HepG2 (cell line): Measurements from ENCODE around the gene RCOR1. TPM values are rescaled to one million over a fixed set of nuclear protein-coding genes. Genes with fewer than 3 reads are reported as not detected.

Experiments used
- HNRNPL ChIP-seq: fragments of 200-400 bp; formaldehyde crosslinking; IDR thresholded peaks from 2 replicates; pipeline ENCODE4 v1.6.1; 2017; ENCODE audit warnings: mild to moderate bottlenecking, low read depth, low read length
- MXD4 ChIP-seq: IDR thresholded peaks from 2 replicates; pipeline ENCODE4 v1.6.1; 2016; ENCODE audit warnings: mild to moderate bottlenecking, missing biosample characterization, missing genetic modification reagents
- ZNF343 ChIP-seq: sonication (generic); formaldehyde crosslinking; IDR thresholded peaks from 2 replicates; pipeline ENCODE4 v1.4.0; 2020; ENCODE audit warnings: mild to moderate bottlenecking, missing genetic modification reagents
- ZNF563 ChIP-seq: sonication (generic); formaldehyde crosslinking; IDR thresholded peaks from 2 replicates; pipeline ENCODE4 v1.8.0; 2022; ENCODE audit warnings: mild to moderate bottlenecking, moderate library complexity, missing genetic modification reagents
- polyA plus RNA-seq, 8 experiments: library from polyadenylated mRNA; depleted of rRNA in 3 of 8; stranded (reverse) in 7 of 8; unstranded in 1 of 8; fragments of >200 nt; fragmentation: Illumina TruSeq in 4 of 8; extraction: Trizol in 4 of 8; gene quantifications; 2 replicates each; pipeline versions ENCODE4 v1.2.1 to v1.2.3, GENCODE V29; 2011 to 2016; ENCODE audit warnings: low read depth in 4 of 8, missing spikeins in 1 of 8, mixed read lengths in 1 of 8; ENCODE audit not compliant: insufficient read depth in 1 of 8
- total RNA-seq, 5 experiments: library from RNA; depleted of rRNA; stranded (reverse); fragments of >200 nt; fragmentation: Illumina TruSeq; extraction: Trizol; gene quantifications; 2 replicates each; pipeline ENCODE4 v1.2.3, GENCODE V29; 2016; ENCODE audit warnings: low read depth in 1 of 5
- TF ChIP-seq, protein P1 (sequence below): IDR thresholded peaks from 2 replicates; pipeline ENCODE4 v1.6.1; 2016; ENCODE audit warnings: missing compliant biosample characterization, missing genetic modification reagents, borderline replicate concordance
- TF ChIP-seq, protein P2 (sequence below): sonication (generic); formaldehyde crosslinking; IDR thresholded peaks from 2 replicates; pipeline ENCODE4 v1.5.0; 2020; ENCODE audit warnings: missing genetic modification reagents
- TF ChIP-seq, protein P3 (sequence below): sonication (generic); formaldehyde crosslinking; IDR thresholded peaks from 2 replicates; pipeline ENCODE4 v1.5.0; 2020; ENCODE audit warnings: mild to moderate bottlenecking, missing genetic modification reagents, borderline replicate concordance
- TF ChIP-seq, protein P4 (sequence below): sonication (generic); formaldehyde crosslinking; IDR thresholded peaks from one replicate; pipeline ENCODE4 v1.5.1; 2020; ENCODE audit warnings: mild to moderate bottlenecking, missing genetic modification reagents; ENCODE audit errors: not compliant biosample characterization

Gene RCOR1
- total and polyA plus RNA-seq, 2 of the 13 experiments (the other 11 are each of a cell fraction or from before 2014, with no cell fraction given), result 10.2 to 11.1 TPM

DNA sequence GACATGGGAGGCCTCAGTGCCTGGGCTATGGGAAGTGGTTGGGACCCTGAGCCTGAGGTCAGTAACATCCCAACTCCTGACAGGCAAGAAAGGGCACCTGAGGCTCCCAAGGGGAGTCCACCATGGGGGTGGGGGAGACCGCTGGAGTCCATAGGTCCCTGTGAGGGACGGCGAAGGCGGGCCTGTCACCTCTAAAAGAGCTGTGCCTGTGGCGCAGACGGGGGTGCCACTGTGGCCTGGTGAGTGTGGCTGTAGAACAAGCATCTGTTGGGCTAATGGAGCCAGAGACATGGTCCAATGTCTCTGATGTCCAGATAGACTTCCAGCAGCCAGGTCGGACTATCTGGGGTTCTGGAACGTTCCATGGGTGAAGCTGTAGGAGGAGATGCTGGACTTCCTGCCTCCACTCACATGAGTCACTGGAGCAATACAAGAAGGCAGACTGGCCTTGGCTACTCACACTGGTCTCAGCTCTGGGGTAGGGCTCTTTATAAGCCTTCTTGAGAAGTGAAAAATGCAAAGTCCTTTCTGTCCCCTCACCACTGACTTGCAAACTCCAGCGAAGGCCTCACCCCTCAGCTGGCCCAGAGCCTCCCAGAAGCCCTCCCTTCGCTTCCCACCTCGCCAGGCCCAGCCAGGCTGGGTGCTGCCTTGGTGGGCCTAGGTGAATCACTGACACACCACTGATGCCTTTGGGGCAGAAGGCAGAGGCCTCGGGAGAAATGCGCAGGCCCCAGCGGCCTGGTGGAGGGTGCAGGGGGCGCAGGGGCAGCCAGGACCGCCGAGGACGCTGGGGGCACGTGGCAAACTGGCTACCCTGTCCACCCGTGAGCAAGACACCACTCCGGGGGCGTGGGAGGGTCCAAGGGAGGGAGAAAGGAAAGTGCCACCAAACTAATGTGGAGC lies 183.7 kb downstream of the RCOR1 start (continued):
- TF ChIP-seq, protein P1, sequence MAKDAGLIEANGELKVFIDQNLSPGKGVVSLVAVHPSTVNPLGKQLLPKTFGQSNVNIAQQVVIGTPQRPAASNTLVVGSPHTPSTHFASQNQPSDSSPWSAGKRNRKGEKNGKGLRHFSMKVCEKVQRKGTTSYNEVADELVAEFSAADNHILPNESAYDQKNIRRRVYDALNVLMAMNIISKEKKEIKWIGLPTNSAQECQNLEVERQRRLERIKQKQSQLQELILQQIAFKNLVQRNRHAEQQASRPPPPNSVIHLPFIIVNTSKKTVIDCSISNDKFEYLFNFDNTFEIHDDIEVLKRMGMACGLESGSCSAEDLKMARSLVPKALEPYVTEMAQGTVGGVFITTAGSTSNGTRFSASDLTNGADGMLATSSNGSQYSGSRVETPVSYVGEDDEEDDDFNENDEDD (CRISPR knock-in tag), result 0 out of 2 replicates have a peak, but pooled peaks have one; percentile 29
- peak; percentile 20; the same call in 1 of the 2 replicates for TF ChIP-seq ZNF343 (CRISPR knock-in tag)
- TF ChIP-seq ZNF563 (CRISPR knock-in tag), result peak; percentile 42; the same call in 1 of the 2 replicates
- TF ChIP-seq HNRNPL, result 0 out of 2 replicates have a peak, but pooled peaks have one; percentile 62
- TF ChIP-seq MXD4 (CRISPR knock-in tag), result peak; percentile 4; the same call in 1 of the 2 replicates
- TF ChIP-seq, protein P2, sequence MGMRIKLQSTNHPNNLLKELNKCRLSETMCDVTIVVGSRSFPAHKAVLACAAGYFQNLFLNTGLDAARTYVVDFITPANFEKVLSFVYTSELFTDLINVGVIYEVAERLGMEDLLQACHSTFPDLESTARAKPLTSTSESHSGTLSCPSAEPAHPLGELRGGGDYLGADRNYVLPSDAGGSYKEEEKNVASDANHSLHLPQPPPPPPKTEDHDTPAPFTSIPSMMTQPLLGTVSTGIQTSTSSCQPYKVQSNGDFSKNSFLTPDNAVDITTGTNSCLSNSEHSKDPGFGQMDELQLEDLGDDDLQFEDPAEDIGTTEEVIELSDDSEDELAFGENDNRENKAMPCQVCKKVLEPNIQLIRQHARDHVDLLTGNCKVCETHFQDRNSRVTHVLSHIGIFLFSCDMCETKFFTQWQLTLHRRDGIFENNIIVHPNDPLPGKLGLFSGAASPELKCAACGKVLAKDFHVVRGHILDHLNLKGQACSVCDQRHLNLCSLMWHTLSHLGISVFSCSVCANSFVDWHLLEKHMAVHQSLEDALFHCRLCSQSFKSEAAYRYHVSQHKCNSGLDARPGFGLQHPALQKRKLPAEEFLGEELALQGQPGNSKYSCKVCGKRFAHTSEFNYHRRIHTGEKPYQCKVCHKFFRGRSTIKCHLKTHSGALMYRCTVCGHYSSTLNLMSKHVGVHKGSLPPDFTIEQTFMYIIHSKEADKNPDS, result peak; percentile 76; the same call in 1 of the 2 replicates
- TF ChIP-seq, protein P3, sequence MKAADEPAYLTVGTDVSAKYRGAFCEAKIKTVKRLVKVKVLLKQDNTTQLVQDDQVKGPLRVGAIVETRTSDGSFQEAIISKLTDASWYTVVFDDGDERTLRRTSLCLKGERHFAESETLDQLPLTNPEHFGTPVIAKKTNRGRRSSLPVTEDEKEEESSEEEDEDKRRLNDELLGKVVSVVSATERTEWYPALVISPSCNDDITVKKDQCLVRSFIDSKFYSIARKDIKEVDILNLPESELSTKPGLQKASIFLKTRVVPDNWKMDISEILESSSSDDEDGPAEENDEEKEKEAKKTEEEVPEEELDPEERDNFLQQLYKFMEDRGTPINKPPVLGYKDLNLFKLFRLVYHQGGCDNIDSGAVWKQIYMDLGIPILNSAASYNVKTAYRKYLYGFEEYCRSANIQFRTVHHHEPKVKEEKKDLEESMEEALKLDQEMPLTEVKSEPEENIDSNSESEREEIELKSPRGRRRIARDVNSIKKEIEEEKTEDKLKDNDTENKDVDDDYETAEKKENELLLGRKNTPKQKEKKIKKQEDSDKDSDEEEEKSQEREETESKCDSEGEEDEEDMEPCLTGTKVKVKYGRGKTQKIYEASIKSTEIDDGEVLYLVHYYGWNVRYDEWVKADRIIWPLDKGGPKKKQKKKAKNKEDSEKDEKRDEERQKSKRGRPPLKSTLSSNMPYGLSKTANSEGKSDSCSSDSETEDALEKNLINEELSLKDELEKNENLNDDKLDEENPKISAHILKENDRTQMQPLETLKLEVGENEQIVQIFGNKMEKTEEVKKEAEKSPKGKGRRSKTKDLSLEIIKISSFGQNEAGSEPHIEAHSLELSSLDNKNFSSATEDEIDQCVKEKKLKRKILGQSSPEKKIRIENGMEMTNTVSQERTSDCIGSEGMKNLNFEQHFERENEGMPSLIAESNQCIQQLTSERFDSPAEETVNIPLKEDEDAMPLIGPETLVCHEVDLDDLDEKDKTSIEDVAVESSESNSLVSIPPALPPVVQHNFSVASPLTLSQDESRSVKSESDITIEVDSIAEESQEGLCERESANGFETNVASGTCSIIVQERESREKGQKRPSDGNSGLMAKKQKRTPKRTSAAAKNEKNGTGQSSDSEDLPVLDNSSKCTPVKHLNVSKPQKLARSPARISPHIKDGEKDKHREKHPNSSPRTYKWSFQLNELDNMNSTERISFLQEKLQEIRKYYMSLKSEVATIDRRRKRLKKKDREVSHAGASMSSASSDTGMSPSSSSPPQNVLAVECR (CRISPR knock-in tag), result peak; percentile 62; the same call in 1 of the 2 replicates
- TF ChIP-seq, protein P4, sequence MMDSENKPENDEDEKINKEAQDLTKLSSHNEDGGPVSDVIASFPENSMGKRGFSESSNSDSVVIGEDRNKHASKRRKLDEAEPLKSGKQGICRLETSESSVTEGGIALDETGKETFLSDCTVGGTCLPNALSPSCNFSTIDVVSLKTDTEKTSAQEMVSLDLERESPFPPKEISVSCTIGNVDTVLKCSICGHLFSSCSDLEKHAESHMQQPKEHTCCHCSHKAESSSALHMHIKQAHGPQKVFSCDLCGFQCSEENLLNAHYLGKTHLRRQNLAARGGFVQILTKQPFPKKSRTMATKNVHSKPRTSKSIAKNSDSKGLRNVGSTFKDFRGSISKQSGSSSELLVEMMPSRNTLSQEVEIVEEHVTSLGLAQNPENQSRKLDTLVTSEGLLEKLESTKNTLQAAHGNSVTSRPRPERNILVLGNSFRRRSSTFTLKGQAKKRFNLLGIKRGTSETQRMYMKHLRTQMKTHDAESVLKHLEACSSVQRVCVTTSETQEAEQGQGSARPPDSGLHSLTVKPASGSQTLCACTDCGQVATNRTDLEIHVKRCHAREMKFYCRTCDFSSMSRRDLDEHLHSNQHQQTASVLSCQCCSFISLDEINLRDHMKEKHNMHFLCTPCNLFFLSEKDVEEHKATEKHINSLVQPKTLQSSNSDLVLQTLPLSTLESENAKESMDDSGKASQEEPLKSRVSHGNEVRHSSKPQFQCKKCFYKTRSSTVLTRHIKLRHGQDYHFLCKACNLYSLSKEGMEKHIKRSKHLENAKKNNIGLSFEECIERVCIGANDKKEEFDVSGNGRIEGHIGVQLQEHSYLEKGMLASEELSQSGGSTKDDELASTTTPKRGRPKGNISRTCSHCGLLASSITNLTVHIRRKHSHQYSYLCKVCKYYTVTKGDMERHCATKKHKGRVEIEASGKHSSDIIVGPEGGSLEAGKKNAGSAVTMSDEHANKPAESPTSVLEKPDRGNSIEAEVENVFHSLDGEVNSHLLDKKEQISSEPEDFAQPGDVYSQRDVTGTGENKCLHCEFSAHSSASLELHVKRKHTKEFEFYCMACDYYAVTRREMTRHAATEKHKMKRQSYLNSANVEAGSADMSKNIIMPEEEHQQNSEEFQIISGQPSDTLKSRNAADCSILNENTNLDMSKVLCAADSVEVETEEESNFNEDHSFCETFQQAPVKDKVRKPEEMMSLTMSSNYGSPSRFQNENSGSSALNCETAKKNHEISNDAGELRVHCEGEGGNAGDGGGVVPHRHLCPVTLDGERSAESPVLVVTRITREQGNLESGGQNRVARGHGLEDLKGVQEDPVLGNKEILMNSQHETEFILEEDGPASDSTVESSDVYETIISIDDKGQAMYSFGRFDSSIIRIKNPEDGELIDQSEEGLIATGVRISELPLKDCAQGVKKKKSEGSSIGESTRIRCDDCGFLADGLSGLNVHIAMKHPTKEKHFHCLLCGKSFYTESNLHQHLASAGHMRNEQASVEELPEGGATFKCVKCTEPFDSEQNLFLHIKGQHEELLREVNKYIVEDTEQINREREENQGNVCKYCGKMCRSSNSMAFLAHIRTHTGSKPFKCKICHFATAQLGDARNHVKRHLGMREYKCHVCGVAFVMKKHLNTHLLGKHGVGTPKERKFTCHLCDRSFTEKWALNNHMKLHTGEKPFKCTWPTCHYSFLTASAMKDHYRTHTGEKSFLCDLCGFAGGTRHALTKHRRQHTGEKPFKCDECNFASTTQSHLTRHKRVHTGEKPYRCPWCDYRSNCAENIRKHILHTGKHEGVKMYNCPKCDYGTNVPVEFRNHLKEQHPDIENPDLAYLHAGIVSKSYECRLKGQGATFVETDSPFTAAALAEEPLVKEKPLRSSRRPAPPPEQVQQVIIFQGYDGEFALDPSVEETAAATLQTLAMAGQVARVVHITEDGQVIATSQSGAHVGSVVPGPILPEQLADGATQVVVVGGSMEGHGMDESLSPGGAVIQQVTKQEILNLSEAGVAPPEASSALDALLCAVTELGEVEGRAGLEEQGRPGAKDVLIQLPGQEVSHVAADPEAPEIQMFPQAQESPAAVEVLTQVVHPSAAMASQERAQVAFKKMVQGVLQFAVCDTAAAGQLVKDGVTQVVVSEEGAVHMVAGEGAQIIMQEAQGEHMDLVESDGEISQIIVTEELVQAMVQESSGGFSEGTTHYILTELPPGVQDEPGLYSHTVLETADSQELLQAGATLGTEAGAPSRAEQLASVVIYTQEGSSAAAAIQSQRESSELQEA (CRISPR knock-in tag), result peak; percentile 45
